ENCODE measurements around the gene GNG12.
"Not testable (repeated sequence)": the region's sequence is repeated elsewhere in the genome, so short reads cannot be mapped to it uniquely, and the experiment has no call there.

Gene GNG12

DNA sequence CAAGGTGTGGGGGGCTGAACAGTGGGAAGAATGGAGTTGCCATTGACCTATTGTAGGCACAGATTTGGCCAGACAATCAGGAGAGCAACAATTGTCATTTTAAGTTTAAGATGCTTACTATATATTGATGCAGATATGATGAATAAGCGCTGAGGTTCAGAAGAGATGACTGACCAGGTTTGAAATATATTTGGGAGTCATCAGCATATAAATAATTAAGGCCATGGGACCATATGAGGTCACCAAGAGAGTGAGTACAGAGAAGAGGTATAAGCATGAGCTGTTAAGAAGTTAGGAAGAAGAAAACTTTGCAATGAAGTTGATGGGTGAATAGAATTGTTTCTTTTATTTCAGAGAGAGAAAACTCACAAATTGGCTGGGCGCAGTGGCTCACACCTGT is 152.8 kb downstream of the GNG12 start:
- no peak for DNase-seq (ENCODE audit: low spot score)

DNA sequence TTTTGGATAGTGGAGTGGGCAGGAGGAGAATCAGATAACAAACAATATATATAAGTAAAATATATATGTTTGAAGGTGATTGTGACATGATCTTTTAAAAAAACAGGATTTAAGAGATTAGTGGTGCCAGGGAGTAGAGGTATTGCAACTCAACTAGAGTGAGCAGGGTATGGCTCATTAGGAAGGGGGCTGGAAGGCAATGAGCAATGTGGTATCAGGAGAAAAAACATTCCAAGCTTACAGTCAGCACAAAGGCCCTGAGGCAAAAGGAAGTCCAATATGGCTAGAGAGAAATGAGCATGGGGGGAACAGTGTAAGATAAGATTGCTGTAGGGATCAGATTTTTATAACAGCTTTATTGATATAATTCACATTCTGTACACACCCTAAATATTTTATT is 153.6 kb downstream of the GNG12 start:
- no peak for DNase-seq (ENCODE audit: low spot score)

DNA sequence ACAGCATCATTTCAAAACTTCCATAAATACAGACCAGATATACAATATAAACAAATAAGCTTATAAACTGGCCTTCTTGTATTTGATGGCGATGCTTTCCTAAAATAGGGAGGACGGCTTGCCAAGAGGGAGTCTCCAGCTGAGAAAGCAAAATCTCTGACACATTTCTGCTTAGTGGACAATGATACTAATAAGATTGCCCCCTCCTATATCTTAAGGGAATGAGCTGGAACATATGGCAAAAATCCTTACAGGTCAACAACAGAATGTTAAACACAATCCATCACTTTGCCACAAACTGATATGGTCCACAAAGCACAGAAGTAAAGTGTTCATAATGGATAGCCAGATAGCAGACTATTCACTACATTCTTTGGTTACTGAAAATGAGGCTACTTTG is 155.3 kb downstream of the GNG12 start:
- no peak for DNase-seq (ENCODE audit: low spot score)

DNA sequence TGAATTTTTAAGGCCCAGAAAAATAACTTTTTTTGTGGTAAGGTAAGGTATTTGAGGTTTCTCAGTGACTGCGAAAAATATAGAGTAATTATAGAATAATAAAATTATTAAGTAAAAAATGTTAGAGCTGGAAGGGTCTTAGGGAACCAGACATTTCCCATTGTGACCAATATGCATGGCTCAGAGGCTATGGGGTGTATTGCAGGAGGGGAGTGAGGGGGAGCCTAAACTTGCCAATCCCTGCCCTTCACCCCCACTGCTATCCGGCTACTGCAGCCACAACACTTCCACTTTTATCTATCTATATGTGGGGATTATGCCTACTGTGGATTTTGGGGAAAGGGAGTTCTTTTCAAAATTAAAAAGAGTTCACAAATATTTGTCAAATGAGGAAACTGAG is 155.9 kb downstream of the GNG12 start:
- DNase-seq (ENCODE audit: low spot score): no peak

DNA sequence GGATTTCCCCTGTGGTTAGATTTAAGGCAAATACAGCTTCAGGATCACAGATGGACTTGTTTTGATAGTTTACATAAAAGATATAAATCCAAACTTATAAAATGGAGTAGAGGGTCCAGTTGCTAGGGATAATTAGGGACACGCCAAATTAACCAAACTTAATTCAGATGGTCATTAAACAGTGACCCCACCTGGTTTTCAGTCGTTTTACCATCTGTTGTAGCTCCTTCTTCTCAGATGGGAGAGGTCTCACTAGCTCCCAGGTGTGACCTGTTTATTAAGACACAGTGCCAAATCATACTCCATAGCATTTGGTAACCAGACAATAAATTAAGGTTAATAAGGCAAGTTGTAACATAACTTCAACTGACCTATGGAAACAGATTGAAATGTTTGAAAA is 156.3 kb downstream of the GNG12 start:
- no peak for DNase-seq (ENCODE audit: low spot score)

DNA sequence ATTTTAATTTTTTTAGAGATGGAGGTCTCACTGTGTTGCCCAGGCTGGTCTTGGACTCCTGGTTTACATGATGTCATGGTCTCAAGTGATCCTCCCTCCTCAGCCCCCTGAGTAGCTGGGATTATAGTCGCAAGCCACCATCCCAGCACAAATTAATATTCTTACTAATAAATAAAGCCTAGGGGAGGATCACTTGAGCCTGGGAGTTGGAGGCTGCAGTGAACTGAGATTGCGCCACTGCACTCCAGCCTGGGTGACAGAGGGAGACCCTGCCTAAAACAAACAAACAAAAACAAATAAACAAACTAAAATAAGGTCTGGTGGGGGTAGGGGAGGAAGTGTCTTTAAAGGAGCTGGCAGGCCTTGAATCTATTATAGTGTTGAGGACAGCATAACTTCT is 157.0 kb downstream of the GNG12 start:
- no peak for DNase-seq (ENCODE audit: low spot score)

DNA sequence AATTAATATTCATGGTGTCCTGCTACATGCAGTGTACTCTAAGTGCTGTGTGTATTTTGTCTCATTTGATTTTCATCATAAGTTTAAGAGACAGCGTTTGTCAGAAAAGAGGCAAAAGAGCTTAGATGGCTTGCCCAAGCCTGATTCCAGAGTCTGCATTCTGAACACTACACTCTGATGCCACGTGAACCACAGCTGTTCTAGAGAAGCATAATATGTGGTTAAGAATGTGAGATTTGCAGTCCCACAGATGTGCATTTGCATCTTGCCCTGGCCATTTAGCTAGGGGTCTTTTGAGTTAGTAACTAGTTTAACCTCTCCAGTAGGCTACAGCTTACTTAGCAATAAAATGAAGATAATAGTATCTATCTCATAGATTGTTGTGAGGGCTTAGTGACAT is 157.5 kb downstream of the GNG12 start:
- no peak for DNase-seq (ENCODE audit: low spot score)

DNA sequence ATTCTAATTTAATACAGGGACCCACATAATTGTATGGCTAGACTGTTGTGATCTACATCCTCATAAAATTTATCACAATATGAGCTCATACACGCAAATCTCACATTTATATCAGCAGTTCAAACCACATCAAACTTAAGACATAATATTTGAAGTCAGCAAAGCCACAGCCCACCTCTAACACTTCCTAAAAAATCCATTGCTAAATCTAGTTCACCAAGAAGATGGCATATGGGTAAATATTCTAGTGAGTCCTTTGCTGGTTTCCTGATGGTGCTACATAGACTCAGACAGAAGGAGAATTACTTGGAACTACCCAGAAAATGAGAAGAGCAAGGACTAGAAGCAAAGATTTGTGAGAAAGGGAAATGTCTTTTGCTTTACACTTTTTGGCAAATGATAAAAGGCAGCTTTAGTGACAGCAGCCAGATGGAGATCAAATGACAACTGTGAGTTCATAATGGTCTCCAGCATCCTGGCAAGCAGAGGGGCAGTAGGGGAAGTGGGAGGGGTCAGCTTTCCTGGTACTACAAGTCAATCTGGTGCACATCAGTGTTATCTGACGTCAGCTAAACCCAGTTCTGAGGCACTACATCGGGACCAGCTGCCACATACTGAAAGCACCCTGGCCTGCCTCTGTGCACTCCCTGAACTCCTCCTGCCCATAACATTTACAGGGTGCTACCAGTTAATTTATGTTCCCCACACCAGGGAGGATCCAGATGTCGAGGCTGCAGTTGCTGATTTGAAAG is 158.8 kb downstream of the GNG12 start:
- no peak for DNase-seq (ENCODE audit: low spot score)

DNA sequence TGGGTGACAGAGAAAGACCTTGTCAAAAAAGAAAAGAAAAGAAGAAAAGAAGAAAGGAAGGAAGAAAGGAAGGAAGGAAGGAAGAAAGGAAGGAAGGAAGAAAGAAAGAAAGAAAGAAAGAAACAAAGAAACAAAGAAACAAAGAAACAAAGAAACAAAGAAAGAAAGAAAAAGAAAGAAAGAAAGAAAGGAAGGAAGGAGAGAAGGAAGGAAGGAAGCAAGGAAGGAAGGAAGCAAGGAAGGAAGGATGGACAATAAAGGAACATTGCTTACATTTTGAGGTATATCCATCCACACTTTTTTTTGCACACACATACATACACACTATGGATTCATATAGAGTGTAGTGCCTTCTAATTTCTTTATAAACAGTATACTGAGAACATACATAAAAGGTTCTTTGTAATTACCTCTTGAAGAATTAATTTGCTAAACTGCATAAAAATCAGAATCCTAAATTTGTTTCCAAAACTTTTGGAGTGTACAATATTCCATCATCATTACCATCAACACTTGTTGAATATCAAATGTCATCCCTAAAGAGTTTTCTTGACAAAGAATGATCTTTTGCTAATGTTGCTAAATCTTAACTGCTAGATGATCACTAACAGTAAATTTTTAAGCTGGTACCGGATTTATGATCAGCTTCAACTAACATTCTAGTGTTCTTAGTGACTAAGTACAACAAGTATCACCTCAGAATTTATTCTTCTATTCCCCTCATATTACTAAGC is 159.6 kb downstream of the GNG12 start:
- DNase-seq (ENCODE audit: low spot score): no peak

DNA sequence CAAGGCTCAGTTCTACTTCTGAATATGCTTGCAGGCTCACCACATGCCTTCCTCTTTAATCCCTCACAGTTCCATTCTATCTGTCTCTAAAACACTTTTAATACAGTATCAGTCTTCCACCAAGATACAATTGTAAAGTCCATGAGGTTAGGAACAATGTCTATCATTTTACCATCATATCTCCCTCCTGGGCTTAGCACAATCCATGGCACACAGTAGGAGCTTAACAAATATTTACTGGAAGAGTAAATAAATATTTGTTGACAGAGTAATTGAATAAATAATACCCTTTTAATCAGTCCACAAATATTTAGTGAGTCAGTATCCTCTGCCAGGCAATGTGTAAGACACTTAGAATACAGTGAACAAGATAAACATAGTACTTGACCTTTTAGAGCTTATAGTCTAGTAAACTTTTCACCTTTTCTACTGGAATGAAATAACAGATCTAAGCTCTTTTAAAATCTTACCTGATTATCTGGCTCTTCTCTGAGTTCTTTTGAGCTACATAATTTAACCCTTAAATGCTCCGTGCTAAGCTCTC is 160.9 kb downstream of the GNG12 start:
- DNase-seq (ENCODE audit: low spot score): no peak

DNA sequence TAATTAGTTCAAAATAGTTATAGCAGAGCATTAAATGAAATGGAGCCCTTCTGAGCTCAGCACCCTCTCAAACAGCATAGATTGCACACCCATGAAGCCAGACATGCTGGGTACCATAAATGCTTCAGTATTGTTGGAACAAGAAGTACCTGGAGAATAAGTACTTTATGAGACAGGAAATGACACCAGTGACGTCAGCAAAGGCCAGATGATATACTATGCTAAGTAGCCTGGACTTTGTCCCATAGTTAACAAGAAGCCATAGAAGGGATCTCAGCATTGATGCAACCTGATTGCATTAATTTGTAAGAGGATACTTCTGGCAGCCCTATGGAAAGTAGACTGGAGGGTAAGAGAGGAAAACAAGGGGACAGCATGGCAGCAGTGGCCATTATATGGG is 164.6 kb downstream of the GNG12 start:
- DNase-seq (ENCODE audit: low spot score): no peak

DNA sequence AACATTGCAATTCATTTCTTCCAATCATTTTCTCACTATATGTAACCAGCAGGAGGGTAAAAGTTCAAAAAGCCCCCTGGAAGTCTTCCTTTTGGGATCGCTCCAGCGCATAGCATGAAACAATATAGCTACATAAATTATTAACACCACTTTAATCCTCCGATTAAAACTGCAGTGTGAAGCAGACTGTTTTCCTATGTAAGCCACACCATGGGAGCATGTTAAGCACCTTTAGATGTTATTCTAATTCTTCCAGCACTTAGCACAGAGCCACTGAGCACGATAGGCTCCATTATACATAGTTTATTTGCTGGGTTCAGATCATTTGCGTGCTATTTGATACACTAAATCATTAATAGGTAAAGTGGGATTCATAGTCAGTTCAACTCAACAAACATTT is 166.6 kb downstream of the GNG12 start:
- no peak for DNase-seq (ENCODE audit: low spot score)

DNA sequence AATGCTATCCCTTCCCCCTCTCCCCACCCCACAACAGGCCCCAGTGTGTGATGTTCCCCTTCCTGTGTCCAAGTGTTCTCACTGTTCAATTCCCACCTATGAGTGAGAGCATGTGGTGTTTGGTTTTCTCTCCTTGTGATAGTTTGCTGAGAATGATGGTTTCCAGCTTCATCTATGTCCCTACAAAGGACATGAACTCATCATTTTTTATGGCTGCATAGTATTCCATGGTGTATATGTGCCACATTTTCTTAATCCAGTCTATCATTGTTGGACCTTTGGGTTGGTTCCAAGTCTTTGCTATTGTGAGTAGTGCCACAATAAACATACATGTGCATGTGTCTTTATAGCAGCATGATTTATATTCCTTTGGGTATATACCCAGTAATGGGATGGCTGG is 168.0 kb downstream of the GNG12 start:
- not testable (repeated sequence) for DNase-seq (ENCODE audit: low spot score)

DNA sequence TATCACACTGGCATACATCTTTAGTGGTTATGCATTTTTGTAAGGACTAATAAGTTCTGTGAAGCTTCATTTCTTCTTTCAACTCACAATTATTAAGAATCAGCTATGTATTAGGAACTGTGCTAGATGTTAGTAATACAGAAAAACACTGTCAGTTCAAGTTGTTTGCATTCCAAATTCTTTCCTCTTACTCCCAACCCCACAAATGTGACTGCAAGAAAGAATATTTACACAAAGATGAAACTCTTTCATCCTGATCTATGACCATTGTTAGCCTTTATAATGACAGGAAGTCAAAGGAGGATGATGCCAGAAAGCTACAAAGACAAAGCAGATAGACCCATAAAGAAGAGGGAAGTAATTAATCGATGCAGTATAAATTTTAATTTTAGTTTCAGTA is 169.2 kb downstream of the GNG12 start:
- DNase-seq (ENCODE audit: low spot score): no peak

DNA sequence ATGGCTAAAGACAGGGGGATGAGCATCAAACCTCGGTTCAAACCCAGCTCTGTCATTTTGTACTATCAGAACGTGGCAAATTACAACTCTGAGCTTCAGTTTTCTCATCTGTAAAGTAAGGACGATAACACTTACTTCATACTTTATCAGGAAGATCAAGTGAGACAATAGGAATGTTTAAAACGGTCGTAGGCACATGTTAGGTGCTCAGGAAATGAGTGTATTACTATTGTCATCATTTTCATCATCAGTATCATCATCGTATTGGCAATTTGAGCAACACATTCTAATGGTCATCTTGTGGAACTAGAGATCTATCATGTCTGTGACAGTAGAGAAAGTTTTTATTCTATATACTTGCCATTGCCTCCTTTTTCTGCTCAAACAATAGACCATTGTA is 170.4 kb downstream of the GNG12 start:
- DNase-seq (ENCODE audit: low spot score): no peak

DNA sequence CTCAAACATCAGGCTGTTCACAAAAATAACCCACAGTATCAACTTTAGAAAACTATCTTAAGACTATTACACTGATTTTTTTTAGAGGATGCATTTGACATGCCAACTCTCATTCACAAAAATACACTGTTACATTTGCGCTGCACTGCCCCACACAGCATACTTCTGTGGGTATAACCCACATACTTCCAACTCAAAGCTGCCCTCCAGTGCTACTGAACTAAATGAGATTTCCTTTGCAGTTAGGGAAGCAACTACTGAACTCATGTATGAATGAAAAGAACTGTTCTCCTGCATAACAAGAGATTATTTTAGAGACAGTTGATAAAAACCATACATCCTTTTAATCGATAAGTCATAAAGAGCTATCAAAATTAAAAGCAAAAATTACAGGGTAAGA is 174.0 kb downstream of the GNG12 start:
- no peak for DNase-seq (ENCODE audit: low spot score)

DNA sequence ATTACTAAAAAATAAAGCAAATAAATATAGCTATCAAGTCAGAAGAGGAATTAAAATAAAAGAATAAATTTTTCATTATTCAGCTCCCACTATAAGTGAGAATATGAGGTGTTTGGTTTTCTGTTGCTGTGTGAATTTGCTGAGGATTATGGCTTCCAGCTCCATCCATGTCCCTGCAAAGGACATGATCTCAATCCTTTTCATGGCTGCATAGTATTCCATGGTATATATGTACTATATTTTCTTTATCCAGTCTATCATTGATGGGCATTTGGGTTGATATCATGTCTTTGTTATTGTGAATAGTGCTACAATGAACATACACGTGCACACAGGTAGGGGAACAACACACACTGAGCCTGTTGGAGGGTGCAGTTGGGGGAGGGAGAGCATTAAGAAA is 176.1 kb downstream of the GNG12 start:
- not testable (repeated sequence) for DNase-seq (ENCODE audit: low spot score)

DNA sequence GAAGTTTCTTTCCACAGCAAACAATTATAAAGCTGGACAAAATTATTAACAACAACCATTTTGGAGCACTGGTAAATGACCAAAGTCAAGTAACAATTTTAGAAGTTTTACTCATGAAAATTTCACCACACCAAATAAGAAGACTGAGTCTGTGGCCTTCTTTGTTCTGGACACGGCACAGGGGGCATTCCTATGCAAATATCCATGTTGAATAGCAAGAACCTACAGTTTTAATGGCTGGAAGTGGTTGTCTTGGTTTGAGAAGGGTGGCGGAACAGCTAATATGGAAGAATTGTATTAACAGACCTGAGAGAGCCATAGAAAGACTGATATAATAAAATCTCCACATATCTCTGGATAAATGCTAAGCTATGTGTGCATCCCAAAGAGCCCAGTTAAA is 177.7 kb downstream of the GNG12 start:
- DNase-seq (ENCODE audit: low spot score): no peak

DNA sequence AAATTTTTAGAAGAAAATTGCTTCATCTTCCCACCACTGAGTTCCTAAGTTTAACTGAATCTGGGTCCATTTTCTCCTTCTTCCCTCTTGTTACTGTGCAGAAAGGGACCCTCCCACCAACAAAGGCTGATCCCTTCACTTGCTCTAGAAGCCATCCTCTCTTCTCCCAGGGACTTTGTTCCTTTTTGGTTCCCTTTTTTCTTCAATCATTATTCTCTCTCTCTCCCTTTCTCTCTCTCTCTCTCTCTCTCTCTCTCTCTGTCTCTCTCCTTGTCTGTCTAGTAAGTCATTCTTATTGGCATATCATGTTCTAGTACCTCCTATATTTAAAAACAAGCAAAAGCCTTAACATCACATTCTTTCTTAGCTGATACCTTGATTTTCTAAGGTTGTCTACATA is 180.0 kb downstream of the GNG12 start:
- no peak for DNase-seq (ENCODE audit: low spot score)

DNA sequence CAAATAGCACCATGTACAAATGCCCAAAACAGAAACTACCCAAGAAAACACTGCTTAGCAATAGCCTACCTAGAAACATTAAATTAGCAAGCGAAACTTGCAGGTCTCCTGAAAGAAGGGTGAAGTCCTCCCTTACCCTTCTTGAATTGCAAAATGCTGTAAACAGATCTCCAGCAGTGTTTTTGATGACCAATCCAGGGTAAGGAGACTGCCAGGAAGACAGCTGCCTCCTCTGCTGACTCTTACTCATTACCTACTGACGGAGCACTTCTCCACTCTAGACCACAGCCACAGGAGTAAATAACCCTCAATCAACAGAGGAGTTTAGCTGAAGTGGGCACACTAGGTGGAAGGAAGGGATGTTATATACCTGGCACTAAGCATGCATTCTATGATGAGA is 180.5 kb downstream of the GNG12 start:
- DNase-seq (ENCODE audit: low spot score): no peak
